NCI-H460 (cell line): ENCODE data around the gene C1D. TPM values are rescaled to one million over a fixed set of nuclear protein-coding genes. Genes with fewer than 3 reads are reported as not detected.
"Not testable (repeated sequence)": the region's sequence is repeated elsewhere in the genome, so short reads cannot be mapped to it uniquely, and the experiment has no call there.

Experiments
- DNase-seq: peaks from one replicate; pipeline ENCODE4 v3.0.0-alpha.2; 2016; ENCODE audit warnings: low read depth; ENCODE audit errors: extremely low read depth
- polyA plus RNA-seq: library from polyadenylated mRNA; depleted of rRNA; stranded (reverse); fragments of >200 nt; gene quantifications from 2 replicates; pipeline ENCODE4 v1.2.3, GENCODE V29; 2014; cell fraction: nucleus; rRNA removed
- total RNA-seq: library from RNA; depleted of rRNA; stranded (reverse); fragments of >200 nt; shearing (Covaris generic); gene quantifications from 2 replicates; pipeline ENCODE4 v1.2.3, GENCODE V29; 2014; rRNA removed

Gene C1D
- total RNA-seq, result 33.8 and 41.5 TPM in 2 replicates
- polyA plus RNA-seq, result 25.4 and 40.9 TPM in 2 replicates

GRCh38 chr2:68062680-68063387, at the start of gene C1D:
TSS of gene C1D (minus strand) at chr2:68063004. CDS start at chr2:68047310, 15,694 bp downstream.
- DNase-seq, result peak; percentile 84

- DNase-seq, result peak; percentile 14
Measured at GRCh38 chr2:68110102-68110501, 47.3 kb upstream of the C1D start.

DNA sequence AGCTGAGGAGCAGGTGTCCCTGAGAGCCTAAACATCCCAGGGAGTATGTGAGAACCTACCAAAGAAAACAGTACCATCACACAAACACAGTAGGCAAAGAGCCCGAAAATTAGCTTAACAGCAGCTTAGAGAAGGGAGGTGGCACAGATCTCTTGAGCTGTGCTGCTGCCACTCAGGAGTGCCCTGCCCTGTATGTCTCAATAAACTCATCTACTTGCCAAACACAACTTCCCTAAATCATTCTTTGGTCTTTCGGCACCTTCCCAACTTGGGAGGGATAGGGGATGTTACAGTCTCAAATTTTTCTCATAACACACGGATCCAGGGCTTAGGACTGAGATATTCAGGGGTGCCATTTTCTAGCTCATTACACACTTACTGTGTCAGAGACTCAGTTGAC, 45.3 kb upstream of the C1D start:
- DNase-seq, result no peak

GRCh38 chr2:68107475-68107874, 44.7 kb upstream of the C1D start:
- DNase-seq, result no peak

- DNase-seq, result no peak
Measured at GRCh38 chr2:68104111-68104835, 41.5 kb upstream of the C1D start.

- DNase-seq, result no peak
Measured at GRCh38 chr2:68103709-68104055, 40.9 kb upstream of the C1D start.

DNA sequence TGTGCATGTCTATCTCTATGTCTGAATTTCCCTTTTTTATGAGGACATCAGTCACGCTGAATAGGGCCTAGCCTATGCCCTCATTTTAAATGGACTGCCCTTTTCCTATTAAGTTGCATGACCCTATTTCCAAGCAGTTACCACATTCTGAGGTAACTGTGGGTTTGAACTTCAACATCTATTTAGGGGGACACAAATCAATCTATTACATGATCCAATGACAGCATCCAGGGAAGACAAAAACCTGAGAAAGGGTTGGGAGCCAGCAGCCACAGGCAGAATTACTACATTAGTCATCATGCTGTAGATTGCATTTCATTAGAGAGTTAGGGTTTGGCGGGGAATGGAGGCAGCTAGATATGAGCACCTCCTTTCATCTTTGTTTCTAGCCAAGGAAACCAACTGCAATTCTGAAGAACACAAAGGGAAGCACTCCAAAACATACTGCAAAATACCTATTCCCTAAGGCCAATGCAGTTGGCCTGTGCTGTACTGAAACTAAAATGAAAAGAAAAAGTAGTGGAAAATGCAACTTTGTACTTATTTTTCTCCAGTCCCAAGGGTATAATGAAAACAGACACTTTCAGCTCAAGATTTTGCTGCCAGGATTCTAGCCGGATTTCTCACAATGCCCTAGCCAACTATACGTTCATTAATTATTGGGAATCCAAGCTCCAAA, 40.4 kb upstream of the C1D start:
- DNase-seq, result no peak

- DNase-seq, result no peak
Measured at GRCh38 chr2:68100189-68100588, 37.4 kb upstream of the C1D start.

- DNase-seq, result no peak
Measured at GRCh38 chr2:68099260-68099659, 36.5 kb upstream of the C1D start.

GRCh38 chr2:68098291-68098797, 35.5 kb upstream of the C1D start:
- no peak for DNase-seq

- DNase-seq, result no peak
Measured at GRCh38 chr2:68094111-68094510, 31.3 kb upstream of the C1D start.

DNA sequence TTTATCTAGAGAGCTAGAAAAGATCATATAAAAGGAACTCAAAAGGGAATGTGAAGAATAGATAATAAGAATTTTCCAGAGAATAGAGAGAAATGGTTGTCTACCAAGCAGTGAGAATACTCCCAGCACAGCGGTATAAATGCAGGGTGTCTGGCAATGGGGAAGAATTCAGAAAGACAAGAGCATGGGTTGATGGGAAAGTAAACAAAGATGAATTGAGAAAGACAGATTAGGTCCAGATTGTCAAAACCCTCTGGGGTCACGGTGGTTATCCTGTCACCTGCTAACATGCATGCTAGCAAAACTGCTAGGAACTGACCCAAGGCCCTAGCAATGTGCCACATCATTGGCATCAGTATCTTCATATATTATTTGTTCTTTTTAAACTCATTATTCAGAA, 30.8 kb upstream of the C1D start:
- no peak for DNase-seq

GRCh38 chr2:68091439-68092034, 28.7 kb upstream of the C1D start:
- no peak for DNase-seq

DNA sequence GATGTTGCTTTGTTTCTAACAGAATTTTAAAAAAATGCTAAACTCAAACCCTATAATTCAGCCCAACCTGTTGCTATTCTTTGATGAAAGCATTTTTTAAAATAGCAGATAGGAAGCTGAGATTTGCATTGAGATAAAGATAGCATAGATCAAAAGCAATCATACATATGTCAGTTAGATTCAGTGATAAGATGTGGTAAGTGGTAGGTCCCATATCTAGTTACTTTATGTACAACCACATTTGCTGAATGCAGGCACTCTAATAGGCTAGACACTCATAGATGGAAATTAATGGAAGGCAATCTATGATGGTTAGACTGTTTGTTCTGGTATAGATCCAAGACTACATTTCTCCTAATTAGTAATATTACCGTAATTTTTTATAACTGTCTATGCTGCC, 27.2 kb upstream of the C1D start:
- no peak for DNase-seq

DNA sequence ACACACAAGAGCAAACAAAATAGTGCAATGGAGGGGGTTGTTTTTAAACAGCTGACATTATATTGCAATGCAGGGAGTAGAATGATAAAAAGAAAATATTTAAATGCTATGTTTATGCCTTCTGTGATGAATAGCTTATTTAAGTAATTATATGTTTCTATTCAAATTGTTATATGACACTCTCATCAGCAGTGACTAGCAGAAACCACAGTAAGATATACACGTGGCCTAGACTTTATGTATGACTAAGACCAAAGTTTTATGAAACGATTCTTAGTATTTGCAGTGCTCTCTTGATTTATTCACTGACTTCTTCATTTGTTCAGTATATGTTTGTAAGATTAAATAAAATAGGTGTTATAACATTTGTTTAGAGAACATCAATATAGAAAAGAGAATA, 26.1 kb upstream of the C1D start:
- no peak for DNase-seq

DNA sequence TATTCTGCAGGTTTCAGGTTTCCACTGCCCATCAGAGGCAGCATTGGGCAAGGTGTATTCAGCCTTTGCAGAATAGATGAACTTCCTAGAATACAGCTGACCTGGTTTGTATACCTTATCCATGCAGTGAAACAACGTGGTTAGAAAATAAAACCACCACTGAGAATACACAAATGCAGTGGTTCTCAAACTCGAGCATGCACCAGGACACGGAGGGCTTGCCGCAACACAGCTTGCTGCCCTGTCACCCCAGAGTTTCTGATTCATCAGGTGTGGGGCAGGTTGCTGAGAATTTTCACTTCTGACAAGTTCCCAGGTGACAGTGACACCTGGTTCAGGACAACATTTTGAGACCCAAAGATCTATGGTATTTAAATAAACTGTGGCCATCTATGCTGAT, 23.4 kb upstream of the C1D start:
- no peak for DNase-seq

GRCh38 chr2:68083346-68083745, 20.5 kb upstream of the C1D start:
- no peak for DNase-seq

GRCh38 chr2:68074050-68074449, 11.2 kb upstream of the C1D start:
- DNase-seq, result no peak

DNA sequence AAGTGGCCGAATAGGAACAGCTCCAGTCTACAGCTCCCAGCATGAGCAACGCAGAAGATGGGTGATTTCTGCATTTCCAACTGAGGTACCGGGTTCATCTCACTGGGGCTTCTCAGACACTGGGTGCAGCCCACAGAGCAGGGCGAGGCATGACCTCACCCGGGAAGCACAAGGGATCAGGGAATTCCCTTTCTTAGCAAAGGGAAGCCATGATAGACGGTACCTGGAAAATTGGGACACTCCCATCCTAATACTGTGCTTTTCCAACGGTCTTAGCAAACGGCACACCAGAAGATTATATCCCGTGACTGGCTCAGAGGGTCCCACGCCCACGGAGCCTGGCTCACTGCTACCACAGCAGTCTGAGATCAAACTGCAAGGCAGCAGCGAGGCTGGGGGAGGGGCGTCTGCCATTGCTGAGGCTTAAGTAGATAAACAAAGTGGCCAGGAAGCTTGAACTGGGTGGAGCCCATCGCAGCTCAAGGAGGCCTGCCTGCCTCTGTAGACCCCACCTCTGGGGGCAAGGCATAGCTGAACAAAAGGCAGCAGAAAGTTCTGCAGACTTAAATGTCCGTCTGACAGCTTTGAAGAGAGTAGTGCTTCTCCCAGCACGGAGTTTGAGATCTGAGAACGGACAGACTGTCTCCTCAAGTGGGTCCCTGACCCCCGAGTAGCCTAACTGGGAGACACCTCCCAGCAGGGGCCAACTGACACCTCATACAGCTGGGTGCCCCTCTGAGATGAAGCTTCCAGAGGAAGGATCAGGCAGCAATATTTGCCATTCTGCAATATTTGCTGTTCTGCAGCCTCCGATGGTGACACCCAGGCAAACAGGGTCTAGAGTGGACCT, 1.2 kb upstream of the C1D start:
- not testable (repeated sequence) for DNase-seq

GRCh38 chr2:68060652-68061051, 2.2 kb downstream of the C1D start:
- DNase-seq, result no peak
